Caco-2 (cell line): ENCODE measurements around the gene CCR8. TPM values are rescaled to one million over a fixed set of nuclear protein-coding genes. Genes with fewer than 3 reads are reported as not detected.

Experiments
- BruUV-seq: library from RNA; stranded (reverse); fragments of 400-500 nt; replicated peaks from 2 replicates; lab custom pipeline; 2021; lab: Mats Ljungman, UMichigan
- CTCF ChIA-PET: fragments of 300-600 bp; sonication (Branson Sonifier 250); formaldehyde crosslinking; loops from one replicate; lab custom pipeline; 2022; ENCODE audit warnings: antibody characterized with exemption; lab: Charles Lee
- POLR2A ChIA-PET: fragments of 300-600 bp; sonication (Branson Sonifier 250); formaldehyde crosslinking; loops from one replicate; lab custom pipeline; 2022; ENCODE audit warnings: antibody characterized with exemption; lab: Charles Lee
- DNase-seq, 2 experiments: peaks; one replicate each; pipeline versions ENCODE4 v3.0.0 to v3.0.0-alpha.2; 2020 to 2022
- H3K27me3 ChIP-seq: replicated peaks from 2 replicates; pipeline ENCODE4 v1.6.0; 2011; ENCODE audit warnings: low read length; ENCODE audit not compliant: control insufficient read depth, insufficient read depth
- H3K36me3 ChIP-seq: 2 replicates; pipeline ENCODE4 v1.5.1; 2011; ENCODE audit warnings: low read length; ENCODE audit not compliant: control insufficient read depth, insufficient read depth
- H3K4me1 ChIP-seq: fragments of 250-450 bp; sonication (Bioruptor Pico); 2 replicates; pipeline ENCODE4 v1.5.1; 2020; ENCODE audit warnings: mild to moderate bottlenecking
- H3K4me3 ChIP-seq: 2 replicates; pipeline ENCODE4 v1.5.1; 2011; ENCODE audit warnings: low read depth, mild to moderate bottlenecking, control low read depth, low read length
- H3K9me3 ChIP-seq: fragments of 250-450 bp; sonication (Bioruptor Pico); 2 replicates; pipeline ENCODE4 v1.5.1; 2020; ENCODE audit warnings: mild to moderate bottlenecking, moderate library complexity
- H3K27ac Mint-ChIP-seq: one replicate; pipeline ENCODE4 v1.8.0; 2022; ENCODE audit warnings: mixed read lengths; ENCODE audit not compliant: unreplicated experiment
- H3K27me3 Mint-ChIP-seq: one replicate; pipeline ENCODE4 v1.8.0; 2022; ENCODE audit warnings: mixed read lengths; ENCODE audit not compliant: insufficient read depth, unreplicated experiment
- H3K36me3 Mint-ChIP-seq: one replicate; pipeline ENCODE4 v1.8.0; 2022; ENCODE audit warnings: mild to moderate bottlenecking, mixed read lengths; ENCODE audit not compliant: insufficient read depth, unreplicated experiment
- H3K4me1 Mint-ChIP-seq: one replicate; pipeline ENCODE4 v1.8.0; 2022; ENCODE audit warnings: low read depth, mixed read lengths; ENCODE audit not compliant: unreplicated experiment
- H3K4me3 Mint-ChIP-seq: one replicate; pipeline ENCODE4 v1.8.0; 2022; ENCODE audit warnings: mild to moderate bottlenecking, moderate library complexity, mixed read lengths; ENCODE audit not compliant: unreplicated experiment
- H3K9me3 Mint-ChIP-seq: one replicate; pipeline ENCODE4 v1.8.0; 2022; ENCODE audit warnings: mixed read lengths; ENCODE audit not compliant: unreplicated experiment
- intact Hi-C: fragments of 100-400 bp; cut with micrococcal nuclease; formaldehyde crosslinking; loops from one replicate; pipeline ENCODE4 v1.10.0; 2022; ENCODE audit not compliant: unreplicated experiment
- total RNA-seq: library from RNA; stranded (reverse); gene quantifications from 2 replicates; pipeline ENCODE4 v1.2.3, GENCODE V29; 2022
- TF ChIP-seq, protein P1 (sequence below), 2 experiments: fragments of 200-600 bp in 1 of 2; IDR thresholded peaks; 1 replicate in 1 of 2; 2 replicates in 1 of 2; pipeline versions ENCODE4 v1.5.1 to v1.8.0; 2011 to 2022; ENCODE audit warnings: antibody characterized with exemption in 1 of 2, control low read depth in 1 of 2, inconsistent platforms in 1 of 2, low read depth in 1 of 2, low read length in 1 of 2, mild to moderate bottlenecking in 1 of 2, moderate library complexity in 1 of 2; ENCODE audit not compliant: insufficient read depth in 1 of 2, severe bottlenecking in 1 of 2, unreplicated experiment in 1 of 2

CCR8 gene
- total RNA-seq, 1 experiment from 2014 or later: not detected

DNA sequence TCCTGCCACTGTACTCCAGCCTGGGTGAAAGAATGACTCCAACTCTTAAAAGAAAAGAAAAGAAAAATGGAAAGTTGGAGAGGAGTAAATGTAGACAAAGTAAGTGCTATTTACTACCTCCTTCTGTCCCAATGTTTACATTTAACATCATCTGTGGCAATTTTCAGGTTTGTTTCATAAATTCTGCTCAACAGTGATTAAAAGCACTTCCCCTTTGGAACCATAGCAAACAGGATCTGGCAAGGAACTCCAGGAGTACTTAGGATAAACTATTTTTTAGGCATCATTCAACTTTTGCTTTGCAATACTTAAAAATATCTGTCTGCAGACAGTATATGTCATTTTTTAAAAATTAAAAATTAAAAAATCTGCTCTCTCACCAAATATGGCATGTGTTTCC lies 44.2 kb upstream of the CCR8 start:
- Mint-ChIP-seq H3K9me3 (no peaks in the 10 kb centered on the region), H3K4me3 (no peak overlapping the region), H3K4me1 (peaks cover 14% of the 10 kb centered on the region), H3K27ac (no peak overlapping the region), H3K36me3 (no peaks in the 10 kb centered on the region), H3K27me3 (peaks cover 2% of the 10 kb centered on the region)
- CTCF ChIA-PET: no interaction called here
- Histone ChIP-seq H3K9me3 (no peaks in the 10 kb centered on the region), H3K36me3 (no peaks in the 10 kb centered on the region), H3K4me1 (peaks cover 4% of the 10 kb centered on the region), H3K27me3 (no peaks in the 10 kb centered on the region), H3K4me3 (no peak overlapping the region)
- intact Hi-C loops: no loop called here
- BruUV-seq: no TSS peak
- no peak for DNase-seq
- POLR2A ChIA-PET: interaction anchor here (0.6 kb wide), 1 partner anchor 114 kb away, joined by 3 read pairs; no protein-coding TSS in a partner anchor
- TF ChIP-seq, protein P1, sequence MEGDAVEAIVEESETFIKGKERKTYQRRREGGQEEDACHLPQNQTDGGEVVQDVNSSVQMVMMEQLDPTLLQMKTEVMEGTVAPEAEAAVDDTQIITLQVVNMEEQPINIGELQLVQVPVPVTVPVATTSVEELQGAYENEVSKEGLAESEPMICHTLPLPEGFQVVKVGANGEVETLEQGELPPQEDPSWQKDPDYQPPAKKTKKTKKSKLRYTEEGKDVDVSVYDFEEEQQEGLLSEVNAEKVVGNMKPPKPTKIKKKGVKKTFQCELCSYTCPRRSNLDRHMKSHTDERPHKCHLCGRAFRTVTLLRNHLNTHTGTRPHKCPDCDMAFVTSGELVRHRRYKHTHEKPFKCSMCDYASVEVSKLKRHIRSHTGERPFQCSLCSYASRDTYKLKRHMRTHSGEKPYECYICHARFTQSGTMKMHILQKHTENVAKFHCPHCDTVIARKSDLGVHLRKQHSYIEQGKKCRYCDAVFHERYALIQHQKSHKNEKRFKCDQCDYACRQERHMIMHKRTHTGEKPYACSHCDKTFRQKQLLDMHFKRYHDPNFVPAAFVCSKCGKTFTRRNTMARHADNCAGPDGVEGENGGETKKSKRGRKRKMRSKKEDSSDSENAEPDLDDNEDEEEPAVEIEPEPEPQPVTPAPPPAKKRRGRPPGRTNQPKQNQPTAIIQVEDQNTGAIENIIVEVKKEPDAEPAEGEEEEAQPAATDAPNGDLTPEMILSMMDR (IDR thresholded peaks at IDR 0.05; ENCODE audit: insufficient read depth in 1 of 2, low read depth in 1 of 2, low read length in 1 of 2, severe bottlenecking in 1 of 2, unreplicated experiment in 1 of 2): no peak

DNA sequence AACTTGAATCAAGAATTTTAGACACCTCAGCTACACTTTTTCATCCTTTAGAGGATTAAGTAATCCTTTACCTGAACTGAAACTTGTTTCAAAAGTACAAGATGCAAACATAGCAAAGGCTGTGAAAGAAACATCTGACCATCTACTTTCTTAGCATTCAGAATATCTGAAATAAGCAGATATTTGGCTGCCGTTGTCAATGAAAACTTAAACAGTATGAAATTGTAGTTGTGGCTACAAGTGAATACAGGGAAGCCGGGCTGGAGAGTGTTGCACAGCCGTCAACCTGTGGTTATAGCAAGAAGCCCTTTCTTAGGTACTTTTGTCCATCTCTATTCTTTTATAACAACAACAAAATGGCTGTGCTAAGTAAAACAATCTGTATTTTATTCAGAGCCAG lies 42.7 kb upstream of the CCR8 start:
- CTCF ChIA-PET: interaction anchor here (0.7 to 3.2 kb wide), 2 partner anchors 65 to 96 kb away, joined by 6 to 132 read pairs; partner anchors contain the start of gene XIRP1
- no peak for DNase-seq
- no peak overlapping the region for H3K4me3 Mint-ChIP-seq
- no peak overlapping the region for H3K27ac Mint-ChIP-seq
- Histone ChIP-seq H3K9me3 (no peaks in the 10 kb centered on the region), H3K4me3 (no peak overlapping the region), H3K4me1 (peaks cover 17% of the 10 kb centered on the region), H3K36me3 (no peaks in the 10 kb centered on the region), H3K27me3 (no peaks in the 10 kb centered on the region)
- POLR2A ChIA-PET: no interaction called here
- H3K27me3 Mint-ChIP-seq: peaks cover 2% of the 10 kb centered on the region
- intact Hi-C loops: no loop called here
- no TSS peak for BruUV-seq
- H3K9me3 Mint-ChIP-seq: no peaks in the 10 kb centered on the region
- TF ChIP-seq, protein P1 (IDR thresholded peaks at IDR 0.05; ENCODE audit: insufficient read depth in 1 of 2, low read depth in 1 of 2, low read length in 1 of 2, severe bottlenecking in 1 of 2, unreplicated experiment in 1 of 2): no peak
- peaks cover 23% of the 10 kb centered on the region for H3K4me1 Mint-ChIP-seq
- no peaks in the 10 kb centered on the region for H3K36me3 Mint-ChIP-seq

DNA sequence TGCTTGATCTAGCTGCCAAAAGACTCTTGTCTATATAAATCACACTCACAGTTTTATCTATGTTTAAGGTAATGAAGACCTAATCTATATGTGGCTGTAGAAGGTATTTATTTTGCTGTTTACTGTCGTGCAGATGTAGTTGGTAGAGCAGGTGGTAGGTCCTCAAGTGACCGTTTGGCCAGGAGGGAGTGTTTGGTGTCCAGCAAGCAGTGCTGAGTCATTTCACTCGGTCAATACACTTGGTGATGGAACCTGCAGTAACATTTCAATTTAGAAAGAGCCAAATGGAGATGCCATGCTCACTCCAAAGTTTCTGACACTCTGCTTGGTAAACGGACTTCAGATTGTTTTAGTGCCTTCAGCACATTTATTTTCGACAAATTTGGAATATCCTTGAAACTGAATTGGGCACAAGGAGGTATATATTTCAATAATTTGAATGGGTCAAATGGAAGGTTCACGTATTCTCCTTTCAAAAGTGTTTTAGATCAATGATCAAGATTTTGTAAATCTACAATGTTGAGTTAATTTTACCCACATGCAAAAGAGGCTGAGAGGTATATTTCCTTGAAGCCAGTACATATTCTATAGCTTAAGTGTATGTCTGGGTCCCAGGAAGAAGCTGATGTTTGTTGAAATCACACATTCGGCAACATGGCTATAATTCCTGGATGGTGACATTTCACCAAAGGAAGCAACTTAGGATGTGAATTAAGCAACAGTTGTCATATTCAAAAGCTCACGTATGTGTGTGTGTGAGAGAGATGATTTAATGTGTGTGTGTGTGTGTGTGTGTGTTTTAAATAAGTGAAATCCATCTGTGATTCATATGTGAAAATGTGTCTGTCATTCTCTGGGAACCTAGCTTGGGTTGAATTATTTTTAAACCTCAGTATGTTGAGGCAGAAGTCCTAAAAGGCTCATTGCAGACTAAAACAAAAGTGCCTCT lies 42.0 kb upstream of the CCR8 start:
- peaks cover 26% of the 10 kb centered on the region for H3K4me1 Mint-ChIP-seq
- Histone ChIP-seq H3K9me3 (no peaks in the 10 kb centered on the region), H3K27me3 (no peaks in the 10 kb centered on the region), H3K36me3 (no peaks in the 10 kb centered on the region), H3K4me3 (no peak overlapping the region), H3K4me1 (peaks cover 17% of the 10 kb centered on the region)
- H3K9me3 Mint-ChIP-seq: no peaks in the 10 kb centered on the region
- no peaks in the 10 kb centered on the region for H3K27me3 Mint-ChIP-seq
- no peak overlapping the region for H3K4me3 Mint-ChIP-seq
- ChIA-PET POLR2A (no interaction called here), CTCF (interaction anchor here (0.6 to 3.2 kb wide), 36 partner anchors 8 to 288 kb away, joined by 3 to 132 read pairs (median 5); partner anchors contain the start of genes CX3CR1, GORASP1, TTC21A and XIRP1)
- no peak overlapping the region for H3K27ac Mint-ChIP-seq
- BruUV-seq: no TSS peak
- TF ChIP-seq, protein P1 (IDR thresholded peaks at IDR 0.05; ENCODE audit: insufficient read depth in 1 of 2, low read depth in 1 of 2, low read length in 1 of 2, severe bottlenecking in 1 of 2, unreplicated experiment in 1 of 2): no peak
- no peak for DNase-seq
- intact Hi-C loops: loop anchor here (1.0 to 2.0 kb wide), 7 partner anchors 29 to 287 kb away; no protein-coding TSS in a partner anchor
- no peaks in the 10 kb centered on the region for H3K36me3 Mint-ChIP-seq
